Gastrocnemius medialis (tissue), 4 donors: ENCODE measurements around the gene CDH4.

ENCODE experiments used
- CTCF ChIP-seq, 5 experiments: fragments of 450-650 bp in 3 of 5; fragments of 200-600 bp in 2 of 5; sonication (generic) in 2 of 5; IDR thresholded peaks in 4 of 5; conservative IDR thresholded peaks in 1 of 5; 1 replicate in 4 of 5; 2 replicates in 1 of 5; pipeline ENCODE4 v1.5.1; 2016 to 2019; ENCODE audit warnings: antibody characterized with exemption in 5 of 5, mild to moderate bottlenecking in 3 of 5, moderate library complexity in 3 of 5
- POLR2A ChIP-seq, 2 donors: fragments of 450-650 bp; IDR thresholded peaks; one replicate each; pipeline ENCODE4 v1.6.1; 2017; ENCODE audit warnings: antibody characterized with exemption in 2 of 2, mild to moderate bottlenecking in 2 of 2, moderate library complexity in 2 of 2

- no peak for TF ChIP-seq CTCF (IDR thresholded peaks at IDR 0.05 in 4 of 5, conservative IDR thresholded peaks at IDR 0.05 in 1 of 5)
- TF ChIP-seq POLR2A (IDR thresholded peaks at IDR 0.05) = no peak
Observed at GRCh38 chr20:61579908-61580307, 327.8 kb downstream of the CDH4 start.
